Measurements from ENCODE around the gene EDAR. TPM values are rescaled to one million over a fixed set of nuclear protein-coding genes. Genes with fewer than 3 reads are reported as not detected.

Gene EDAR
- total and polyA plus RNA-seq, 10 of the 15 experiments (the other 5 are each of a cell fraction or from before 2014, with no cell fraction given), result 0.04 TPM; not detected in 9

DNA sequence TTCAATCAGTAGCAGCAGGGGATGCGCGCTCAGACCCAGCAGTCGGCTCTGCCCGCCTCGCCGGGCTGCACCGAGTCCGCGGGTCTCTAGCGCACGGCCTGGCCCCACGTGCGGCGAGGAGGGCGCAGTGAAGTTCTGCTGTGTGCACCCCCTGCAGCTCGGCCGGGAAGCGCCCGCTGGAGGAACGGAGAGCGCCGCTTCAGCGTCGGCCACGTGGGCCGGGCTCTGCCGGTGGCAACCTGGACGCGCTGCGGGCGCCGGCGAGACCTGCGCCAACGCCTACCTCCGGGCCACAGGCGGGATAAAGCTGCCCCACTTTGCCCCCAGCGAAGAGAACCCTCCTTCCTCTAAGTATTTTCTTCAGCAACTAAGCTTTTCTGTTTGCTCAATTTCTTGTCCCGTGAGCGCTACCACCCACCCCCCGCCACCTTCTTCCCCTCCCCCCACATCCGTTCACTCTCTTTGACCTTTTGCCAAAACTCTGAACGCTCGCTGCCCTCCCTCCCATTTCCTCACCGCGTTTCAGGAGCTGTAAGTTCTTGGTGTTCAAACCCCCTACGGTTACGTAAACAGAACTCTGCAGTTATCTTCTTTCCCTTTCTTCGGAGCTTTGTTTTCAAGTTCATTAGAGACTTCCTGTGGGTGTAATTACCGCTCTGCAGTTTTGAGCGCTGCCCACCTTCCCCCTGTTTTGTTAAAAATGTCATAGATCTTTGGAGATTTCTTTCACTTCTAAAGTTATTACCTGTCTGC is 42.6 kb upstream of the EDAR start (continued):
- no peak for TF ChIP-seq BCL11A (IDR thresholded peaks at IDR 0.05; ENCODE audit: low read depth, low read length)
- 0 out of 2 replicates have a peak, but pooled peaks have one; percentile 13 for TF ChIP-seq RUNX3 (IDR thresholded peaks at IDR 0.05; ENCODE audit: low read length)
- no peak for TF ChIP-seq FOS (IDR thresholded peaks at IDR 0.05; ENCODE audit: borderline replicate concordance, extremely low read depth, insufficient read length)
- TF ChIP-seq CHD1 (IDR thresholded peaks at IDR 0.05; ENCODE audit: low read depth, low read length), result no peak
- no peak for TF ChIP-seq IRF4 (IDR thresholded peaks at IDR 0.05; ENCODE audit: low read depth, low read length)
- no peak for TF ChIP-seq TCF3 (IDR thresholded peaks at IDR 0.05; ENCODE audit: borderline replicate concordance, insufficient read depth, low read depth, low read length)
- TF ChIP-seq ATF7 (IDR thresholded peaks at IDR 0.05; ENCODE audit: low read depth), result peak; percentile 59
- peak; percentile 32 for TF ChIP-seq MYC (IDR thresholded peaks at IDR 0.05; ENCODE audit: insufficient read depth, insufficient read length, insufficient replicate concordance, low read length, severe bottlenecking)
- no peak for TF ChIP-seq YY1 (IDR thresholded peaks at IDR 0.05; ENCODE audit: low read depth, low read length)
- TF ChIP-seq DPF2 (IDR thresholded peaks at IDR 0.05), result peak; percentile 41; the same call in 1 of the 2 replicates
- TF ChIP-seq SMARCA5 (IDR thresholded peaks at IDR 0.05), result 0 out of 2 replicates have a peak, but pooled peaks have one; percentile 17
- TF ChIP-seq, protein P1, sequence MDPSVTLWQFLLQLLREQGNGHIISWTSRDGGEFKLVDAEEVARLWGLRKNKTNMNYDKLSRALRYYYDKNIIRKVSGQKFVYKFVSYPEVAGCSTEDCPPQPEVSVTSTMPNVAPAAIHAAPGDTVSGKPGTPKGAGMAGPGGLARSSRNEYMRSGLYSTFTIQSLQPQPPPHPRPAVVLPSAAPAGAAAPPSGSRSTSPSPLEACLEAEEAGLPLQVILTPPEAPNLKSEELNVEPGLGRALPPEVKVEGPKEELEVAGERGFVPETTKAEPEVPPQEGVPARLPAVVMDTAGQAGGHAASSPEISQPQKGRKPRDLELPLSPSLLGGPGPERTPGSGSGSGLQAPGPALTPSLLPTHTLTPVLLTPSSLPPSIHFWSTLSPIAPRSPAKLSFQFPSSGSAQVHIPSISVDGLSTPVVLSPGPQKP (IDR thresholded peaks at IDR 0.05; ENCODE audit: low read depth, low read length), result no peak
- TF ChIP-seq ZSCAN29 (IDR thresholded peaks at IDR 0.05), result no peak
- 0 out of 2 replicates have a peak, but pooled peaks have one; percentile 26 for TF ChIP-seq POLR2A (IDR thresholded peaks at IDR 0.05; ENCODE audit: low read depth, low read length)
- no peak for TF ChIP-seq NFYA (IDR thresholded peaks at IDR 0.05; ENCODE audit: borderline replicate concordance, low read depth, low read length)
- TF ChIP-seq IKZF2 (IDR thresholded peaks at IDR 0.05), result peak in 1 of 2 experiments; percentile 15; a peak in 2 of 4 replicates
- TF ChIP-seq IKZF1 (conservative IDR thresholded peaks at IDR 0.05), result 0 out of 2 replicates have a peak, but pooled peaks have one; percentile 45
- TF ChIP-seq MEF2A (IDR thresholded peaks at IDR 0.05; ENCODE audit: insufficient read depth, low read depth, low read length), result no peak
- TF ChIP-seq, protein P2, sequence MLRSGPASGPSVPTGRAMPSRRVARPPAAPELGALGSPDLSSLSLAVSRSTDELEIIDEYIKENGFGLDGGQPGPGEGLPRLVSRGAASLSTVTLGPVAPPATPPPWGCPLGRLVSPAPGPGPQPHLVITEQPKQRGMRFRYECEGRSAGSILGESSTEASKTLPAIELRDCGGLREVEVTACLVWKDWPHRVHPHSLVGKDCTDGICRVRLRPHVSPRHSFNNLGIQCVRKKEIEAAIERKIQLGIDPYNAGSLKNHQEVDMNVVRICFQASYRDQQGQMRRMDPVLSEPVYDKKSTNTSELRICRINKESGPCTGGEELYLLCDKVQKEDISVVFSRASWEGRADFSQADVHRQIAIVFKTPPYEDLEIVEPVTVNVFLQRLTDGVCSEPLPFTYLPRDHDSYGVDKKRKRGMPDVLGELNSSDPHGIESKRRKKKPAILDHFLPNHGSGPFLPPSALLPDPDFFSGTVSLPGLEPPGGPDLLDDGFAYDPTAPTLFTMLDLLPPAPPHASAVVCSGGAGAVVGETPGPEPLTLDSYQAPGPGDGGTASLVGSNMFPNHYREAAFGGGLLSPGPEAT (IDR thresholded peaks at IDR 0.05; ENCODE audit: low read depth), result no peak
- TF ChIP-seq, protein P3, sequence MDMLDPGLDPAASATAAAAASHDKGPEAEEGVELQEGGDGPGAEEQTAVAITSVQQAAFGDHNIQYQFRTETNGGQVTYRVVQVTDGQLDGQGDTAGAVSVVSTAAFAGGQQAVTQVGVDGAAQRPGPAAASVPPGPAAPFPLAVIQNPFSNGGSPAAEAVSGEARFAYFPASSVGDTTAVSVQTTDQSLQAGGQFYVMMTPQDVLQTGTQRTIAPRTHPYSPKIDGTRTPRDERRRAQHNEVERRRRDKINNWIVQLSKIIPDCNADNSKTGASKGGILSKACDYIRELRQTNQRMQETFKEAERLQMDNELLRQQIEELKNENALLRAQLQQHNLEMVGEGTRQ (IDR thresholded peaks at IDR 0.05; ENCODE audit: borderline replicate concordance, low read depth, low read length), result no peak; the same call in 1 of the 2 replicates
- TF ChIP-seq MTA2 (IDR thresholded peaks at IDR 0.05; ENCODE audit: low read depth), result peak; percentile 61
- TF ChIP-seq, protein P4, sequence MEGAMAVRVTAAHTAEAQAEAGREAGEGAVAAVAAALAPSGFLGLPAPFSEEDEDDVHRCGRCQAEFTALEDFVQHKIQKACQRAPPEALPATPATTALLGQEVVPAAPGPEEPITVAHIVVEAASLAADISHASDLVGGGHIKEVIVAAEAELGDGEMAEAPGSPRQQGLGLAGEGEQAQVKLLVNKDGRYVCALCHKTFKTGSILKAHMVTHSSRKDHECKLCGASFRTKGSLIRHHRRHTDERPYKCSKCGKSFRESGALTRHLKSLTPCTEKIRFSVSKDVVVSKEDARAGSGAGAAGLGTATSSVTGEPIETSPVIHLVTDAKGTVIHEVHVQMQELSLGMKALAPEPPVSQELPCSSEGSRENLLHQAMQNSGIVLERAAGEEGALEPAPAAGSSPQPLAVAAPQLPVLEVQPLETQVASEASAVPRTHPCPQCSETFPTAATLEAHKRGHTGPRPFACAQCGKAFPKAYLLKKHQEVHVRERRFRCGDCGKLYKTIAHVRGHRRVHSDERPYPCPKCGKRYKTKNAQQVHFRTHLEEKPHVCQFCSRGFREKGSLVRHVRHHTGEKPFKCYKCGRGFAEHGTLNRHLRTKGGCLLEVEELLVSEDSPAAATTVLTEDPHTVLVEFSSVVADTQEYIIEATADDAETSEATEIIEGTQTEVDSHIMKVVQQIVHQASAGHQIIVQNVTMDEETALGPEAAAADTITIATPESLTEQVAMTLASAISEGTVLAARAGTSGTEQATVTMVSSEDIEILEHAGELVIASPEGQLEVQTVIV (IDR thresholded peaks at IDR 0.05; ENCODE audit: borderline replicate concordance, partially characterized antibody), result no peak
- no peak for TF ChIP-seq HCFC1 (IDR thresholded peaks at IDR 0.05; ENCODE audit: low read length)
- TF ChIP-seq CHD4 (IDR thresholded peaks at IDR 0.05), result no peak
